ENCODE data around the gene RMDN2.

GRCh38 chr2:38033646-38034045 is 108.6 kb downstream of the RMDN2 start:
- TF ChIP-seq, protein P1, sequence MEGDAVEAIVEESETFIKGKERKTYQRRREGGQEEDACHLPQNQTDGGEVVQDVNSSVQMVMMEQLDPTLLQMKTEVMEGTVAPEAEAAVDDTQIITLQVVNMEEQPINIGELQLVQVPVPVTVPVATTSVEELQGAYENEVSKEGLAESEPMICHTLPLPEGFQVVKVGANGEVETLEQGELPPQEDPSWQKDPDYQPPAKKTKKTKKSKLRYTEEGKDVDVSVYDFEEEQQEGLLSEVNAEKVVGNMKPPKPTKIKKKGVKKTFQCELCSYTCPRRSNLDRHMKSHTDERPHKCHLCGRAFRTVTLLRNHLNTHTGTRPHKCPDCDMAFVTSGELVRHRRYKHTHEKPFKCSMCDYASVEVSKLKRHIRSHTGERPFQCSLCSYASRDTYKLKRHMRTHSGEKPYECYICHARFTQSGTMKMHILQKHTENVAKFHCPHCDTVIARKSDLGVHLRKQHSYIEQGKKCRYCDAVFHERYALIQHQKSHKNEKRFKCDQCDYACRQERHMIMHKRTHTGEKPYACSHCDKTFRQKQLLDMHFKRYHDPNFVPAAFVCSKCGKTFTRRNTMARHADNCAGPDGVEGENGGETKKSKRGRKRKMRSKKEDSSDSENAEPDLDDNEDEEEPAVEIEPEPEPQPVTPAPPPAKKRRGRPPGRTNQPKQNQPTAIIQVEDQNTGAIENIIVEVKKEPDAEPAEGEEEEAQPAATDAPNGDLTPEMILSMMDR (optimal IDR thresholded peaks at IDR 0.05 in 1 of 3, IDR thresholded peaks at IDR 0.05 in 1 of 3, conservative IDR thresholded peaks at IDR 0.05 in 1 of 3; ENCODE audit: extremely low read depth in 1 of 3, insufficient read depth in 2 of 3, low read length in 3 of 3), result no peak
- no peak for TF ChIP-seq EZH2 (IDR thresholded peaks at IDR 0.05; ENCODE audit: low read length)

All from keratinocyte (primary cell).